Astrocyte of the hippocampus (primary cell): ENCODE results near the gene HAUS1.
A peak's percentile ranks its signal among the peaks of the same experiment; 100 is the strongest.
"Not testable (repeated sequence)": the region's sequence is repeated elsewhere in the genome, so short reads cannot be mapped to it uniquely, and the experiment has no call there.

Source experiments
- DNase-seq: peaks from one replicate; pipeline ENCODE4 v3.0.0; 2011; ENCODE audit warnings: low read depth, low spot score

Gene HAUS1

DNA sequence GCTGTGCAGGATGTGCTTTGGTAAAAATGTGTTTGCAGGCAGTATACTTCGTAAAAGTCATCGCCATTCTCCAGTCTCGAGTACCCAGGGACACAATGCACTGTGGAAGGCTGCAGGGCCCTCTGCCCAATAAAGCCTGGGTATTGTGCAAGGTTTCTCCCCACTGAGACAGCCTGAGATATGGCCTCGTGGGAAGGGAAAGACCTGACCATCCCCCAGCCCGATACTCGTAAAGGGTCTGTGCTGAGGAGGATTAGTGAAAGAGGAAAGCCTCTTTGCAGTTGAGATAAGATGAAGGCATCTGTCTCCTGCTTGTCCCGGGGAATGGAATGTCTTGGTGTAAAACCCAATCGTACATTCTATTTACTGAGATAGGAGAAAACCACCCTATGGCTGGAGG lies 15.7 kb upstream of the HAUS1 start:
- not testable (repeated sequence) for DNase-seq

- no peak for DNase-seq
Measured at GRCh38 chr18:46095532-46095931, 8.7 kb upstream of the HAUS1 start.

DNA sequence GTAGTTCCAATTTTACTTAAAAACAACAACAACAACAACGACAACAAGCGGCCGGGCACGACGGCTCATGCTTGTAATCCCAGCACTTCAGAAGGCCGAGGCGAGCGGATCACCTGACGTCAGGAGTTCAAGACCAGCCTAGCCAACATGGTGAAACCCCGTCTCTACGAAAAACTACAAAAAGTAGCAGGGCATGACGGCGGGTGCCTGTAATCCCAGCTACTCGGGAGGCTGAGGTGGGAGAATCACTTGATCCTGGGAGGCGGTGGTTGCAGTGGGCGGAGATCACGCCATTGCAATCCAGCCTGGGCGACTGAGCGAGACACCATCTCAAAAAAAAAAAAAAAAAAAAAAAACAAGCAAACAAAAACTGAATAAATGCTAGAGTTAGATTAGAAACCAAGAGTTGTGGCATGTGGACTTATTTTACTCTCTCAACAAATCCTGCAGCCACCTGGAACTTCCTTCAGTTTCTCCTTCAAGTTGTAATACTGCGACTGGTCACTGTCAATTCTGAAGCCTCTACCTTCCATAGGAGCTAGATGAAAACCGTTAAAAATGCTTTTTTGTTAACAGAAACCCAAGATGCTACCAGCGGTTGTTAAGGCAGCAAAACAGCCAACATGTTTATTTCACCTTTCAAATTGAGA lies 7.4 kb upstream of the HAUS1 start:
- DNase-seq = peak; percentile 9

DNA sequence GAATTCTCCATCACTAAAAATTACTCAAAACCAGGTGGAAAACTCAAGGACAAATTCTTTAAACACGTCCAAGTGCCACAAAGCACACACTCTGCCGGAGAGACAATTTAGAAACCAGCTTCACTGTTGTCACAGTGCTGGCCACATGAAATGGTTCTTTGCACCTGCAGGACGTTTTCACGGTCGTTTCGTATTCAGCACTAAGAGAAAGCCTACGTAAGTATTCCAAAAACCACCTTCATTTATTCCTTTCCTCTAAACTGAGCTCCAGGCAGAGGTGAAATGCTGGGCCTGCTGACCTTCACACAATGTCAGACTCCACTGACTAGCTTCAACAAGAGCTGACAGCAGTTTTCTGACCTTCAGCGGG lies 6.8 kb upstream of the HAUS1 start:
- no peak for DNase-seq

GRCh38 chr18:46097801-46098615 lies 6.2 kb upstream of the HAUS1 start, which contains the start of gene ATP5F1A:
ATP5F1A (minus strand) TSS chr18:46098296; CDS start chr18:46098231, 65 bp downstream.
- DNase-seq = peak; percentile 91

DNA sequence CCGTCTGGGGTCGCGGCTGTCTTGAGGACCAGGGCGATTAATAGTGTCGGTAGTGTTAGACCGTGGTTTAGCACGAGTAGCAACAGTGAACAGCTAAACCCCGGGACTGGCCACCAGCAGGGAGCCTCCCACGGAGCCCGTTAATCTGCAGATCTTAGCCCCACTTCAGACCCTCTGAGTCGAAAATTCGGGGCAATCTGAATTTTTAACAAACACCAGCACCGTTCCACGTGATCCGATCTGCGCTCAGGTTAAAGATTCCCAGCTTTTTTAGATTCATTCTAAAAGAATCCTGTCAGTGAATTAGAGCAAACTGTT lies 5.6 kb upstream of the HAUS1 start:
- DNase-seq = no peak

DNA sequence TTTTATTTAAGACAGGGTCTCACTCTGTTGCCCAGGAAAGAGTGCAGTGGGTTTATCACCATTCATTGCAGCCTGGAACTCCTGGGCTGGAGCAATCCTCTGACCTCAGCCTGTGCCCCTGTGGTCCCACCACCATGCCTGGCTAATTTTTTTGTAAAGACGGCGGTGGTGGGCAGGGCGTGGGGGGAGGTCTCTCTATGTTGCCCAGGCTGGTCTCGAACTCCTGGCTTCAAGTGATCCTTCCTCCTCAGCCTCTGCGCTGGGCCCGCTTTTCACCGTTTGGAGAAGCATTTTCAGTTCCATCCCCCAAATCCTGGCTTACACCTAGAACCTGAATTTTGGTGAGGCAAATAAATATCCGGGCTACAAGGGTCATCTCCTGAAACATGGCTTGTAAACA lies 4.7 kb upstream of the HAUS1 start:
- no peak for DNase-seq

DNA sequence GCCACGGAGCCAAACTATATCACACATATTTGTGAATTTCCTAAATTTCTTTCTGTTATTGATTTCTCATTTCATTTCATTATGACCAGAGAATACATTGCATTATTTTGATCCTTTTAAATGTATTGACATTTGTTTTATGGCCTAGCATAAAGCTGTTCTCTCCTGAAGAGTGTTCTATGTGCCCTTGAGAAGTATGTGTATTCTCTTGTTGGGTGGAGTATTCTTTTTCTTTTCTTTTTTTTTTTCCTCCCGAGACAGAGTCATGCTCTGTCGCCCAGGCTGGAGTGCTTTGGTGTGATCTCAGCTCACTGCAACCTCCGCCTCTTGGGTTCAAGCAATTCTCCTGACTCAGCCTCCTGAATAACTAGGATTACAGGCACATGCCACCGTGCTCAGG lies 5.2 kb downstream of the HAUS1 start:
- DNase-seq = no peak

- no peak for DNase-seq
Measured at GRCh38 chr18:46110406-46110805, 6.2 kb downstream of the HAUS1 start.

DNA sequence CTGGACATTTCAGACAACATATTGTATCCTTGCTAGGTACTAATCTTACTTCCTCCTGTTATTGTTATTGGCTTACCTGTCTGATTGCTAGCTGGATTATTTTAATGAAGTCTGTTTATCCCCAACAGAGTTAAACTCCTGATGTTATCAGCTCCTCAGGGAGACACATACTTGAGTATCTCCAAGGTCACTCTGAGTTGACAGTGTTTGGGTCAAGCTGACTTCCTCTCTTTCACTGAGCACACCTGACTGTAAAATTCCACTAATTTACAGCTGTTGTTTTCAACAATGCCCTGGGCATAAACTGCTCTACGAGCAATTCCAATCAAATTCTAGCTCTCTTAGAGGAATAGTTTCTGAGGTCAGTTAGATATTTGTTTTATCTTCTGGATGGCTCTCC lies 9.6 kb downstream of the HAUS1 start:
- no peak for DNase-seq

- DNase-seq = not testable (repeated sequence)
Measured at GRCh38 chr18:46126625-46127024, 22.4 kb downstream of the HAUS1 start.

DNA sequence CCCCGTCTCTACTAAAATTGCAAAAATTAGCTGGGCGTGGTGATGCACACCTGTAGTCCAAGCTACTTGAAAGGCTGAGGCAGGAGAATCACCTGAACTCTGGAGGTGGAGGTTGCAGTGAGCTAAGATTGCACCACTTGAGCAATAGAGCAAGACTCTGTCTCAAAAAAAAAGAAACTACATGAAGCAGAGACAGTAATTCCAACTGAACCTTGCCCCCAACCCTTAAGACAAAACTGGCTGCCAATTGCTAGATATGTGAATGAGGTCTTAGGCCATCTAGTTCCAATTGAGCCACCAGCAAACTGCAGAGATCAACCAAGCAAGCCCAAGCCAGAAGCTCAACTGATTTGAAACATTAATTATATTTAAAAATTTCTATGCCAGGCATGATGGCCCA lies 25.9 kb downstream of the HAUS1 start:
- no peak for DNase-seq

- not testable (repeated sequence) for DNase-seq
Measured at GRCh38 chr18:46130549-46130948, 26.4 kb downstream of the HAUS1 start.

- DNase-seq = no peak
Measured at GRCh38 chr18:46133534-46133933, 29.3 kb downstream of the HAUS1 start.

- DNase-seq = no peak
Measured at GRCh38 chr18:46134920-46135675, 30.9 kb downstream of the HAUS1 start.

GRCh38 chr18:46140173-46140572 lies 36.0 kb downstream of the HAUS1 start:
- DNase-seq = no peak

DNA sequence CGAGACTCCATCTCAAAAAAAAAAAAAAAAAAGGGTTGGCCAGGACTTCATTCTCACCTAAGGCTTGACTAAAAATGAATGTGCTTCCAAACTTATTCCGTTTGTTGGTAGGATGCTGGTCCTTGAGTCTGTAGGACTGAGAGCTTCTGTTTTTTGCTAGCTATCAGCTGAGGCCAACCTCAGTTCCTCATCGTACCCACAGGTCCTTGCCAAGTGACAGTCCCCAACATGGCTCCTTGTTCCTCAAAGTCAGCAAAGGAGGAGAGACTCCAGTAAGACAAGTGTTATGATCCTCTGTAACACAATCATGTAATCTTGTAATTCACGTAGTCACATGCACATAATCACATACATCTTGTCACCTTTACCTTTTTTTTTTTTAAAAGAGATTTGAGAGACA lies 37.0 kb downstream of the HAUS1 start:
- DNase-seq = no peak

GRCh38 chr18:46148810-46149209 lies 44.6 kb downstream of the HAUS1 start:
- DNase-seq = peak; percentile 78

DNA sequence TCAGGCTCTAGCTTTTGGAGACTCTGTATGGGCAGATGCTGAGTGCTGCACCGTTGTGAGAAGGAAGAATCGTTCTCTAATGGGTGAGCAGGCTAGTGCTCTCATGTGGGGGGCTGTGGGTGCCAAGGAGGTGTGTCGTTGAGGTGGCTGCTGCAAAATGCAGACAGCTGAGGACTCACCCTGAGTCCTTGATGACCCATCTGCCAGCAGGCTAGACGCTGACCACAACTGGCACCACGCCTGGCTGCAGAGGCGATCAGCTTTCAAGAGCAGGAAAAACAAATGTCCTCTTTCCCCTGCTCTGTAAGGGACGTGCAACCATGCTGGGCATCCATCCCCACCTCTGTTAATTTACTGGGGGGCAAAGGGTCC lies 48.2 kb downstream of the HAUS1 start:
- peak; percentile 87 for DNase-seq

GRCh38 chr18:46152808-46153617 lies 48.8 kb downstream of the HAUS1 start:
- peak; percentile 58 for DNase-seq

- DNase-seq = peak; percentile 90
Measured at GRCh38 chr18:46155641-46156051, 51.5 kb downstream of the HAUS1 start.
